GM23338 (cell line): Measurements from ENCODE around the gene ARL4D. TPM values are rescaled to one million over a fixed set of nuclear protein-coding genes. Genes with fewer than 3 reads are reported as not detected.

Experiments
- ATAC-seq: fragments of 200-7000 bp; cut with Tn5 transposase; 3 replicates; pipeline ENCODE4 v1.9.1; 2020
- DNase-seq: peaks from one replicate; pipeline ENCODE4 v3.0.0-alpha.2; 2015; ENCODE audit warnings: low spot score
- H2AFZ ChIP-seq: fragments of 200-600 bp; sonication (generic); 2 replicates; pipeline ENCODE4 v1.8.0; 2016; ENCODE audit warnings: antibody characterized with exemption, mild to moderate bottlenecking, moderate library complexity
- H3F3A ChIP-seq: fragments of 200-600 bp; sonication (generic); replicated peaks from 2 replicates; pipeline ENCODE4 v1.8.0; 2017; ENCODE audit warnings: antibody characterized with exemption, mixed run types, low read depth
- H3K27ac ChIP-seq: fragments of 200-600 bp; sonication (generic); 2 replicates; pipeline ENCODE4 v1.6.1; 2016; ENCODE audit warnings: low read depth
- H3K27me3 ChIP-seq: fragments of 200-600 bp; sonication (generic); 2 replicates; pipeline ENCODE4 v1.8.0; 2016; ENCODE audit warnings: mild to moderate bottlenecking, mixed run types, moderate library complexity; ENCODE audit not compliant: insufficient read depth
- H3K36me3 ChIP-seq: fragments of 200-600 bp; sonication (generic); 2 replicates; pipeline ENCODE4 v1.8.0; 2016; ENCODE audit warnings: mild to moderate bottlenecking; ENCODE audit not compliant: insufficient read depth
- H3K4me1 ChIP-seq: fragments of 200-600 bp; sonication (generic); 2 replicates; pipeline ENCODE4 v1.8.0; 2016; ENCODE audit warnings: mild to moderate bottlenecking, moderate library complexity; ENCODE audit not compliant: insufficient read depth
- H3K4me2 ChIP-seq: fragments of 200-600 bp; sonication (generic); 2 replicates; pipeline ENCODE4 v1.7.1; 2017; ENCODE audit warnings: mixed run types
- H3K4me3 ChIP-seq: fragments of 200-600 bp; sonication (generic); 2 replicates; pipeline ENCODE4 v1.6.1; 2016; ENCODE audit warnings: mixed run types
- H3K79me2 ChIP-seq: fragments of 200-600 bp; sonication (generic); replicated peaks from 2 replicates; pipeline ENCODE4 v1.8.0; 2017; ENCODE audit warnings: mild to moderate bottlenecking; ENCODE audit not compliant: insufficient read depth
- H3K9me2 ChIP-seq: fragments of 200-600 bp; sonication (generic); 2 replicates; pipeline ENCODE4 v1.8.0; 2017; ENCODE audit not compliant: insufficient read depth
- H4K20me1 ChIP-seq: fragments of 200-600 bp; sonication (generic); replicated peaks from 2 replicates; pipeline ENCODE4 v1.8.0; 2017; ENCODE audit warnings: mild to moderate bottlenecking; ENCODE audit not compliant: insufficient read depth
- H3K27ac Mint-ChIP-seq: 2 replicates; pipeline ENCODE4 v1.8.0; 2020; ENCODE audit warnings: inconsistent platforms, mild to moderate bottlenecking, moderate library complexity, mixed read lengths
- H3K27me3 Mint-ChIP-seq: 3 replicates; pipeline ENCODE4 v1.8.0; 2022; ENCODE audit warnings: low read depth, mild to moderate bottlenecking, moderate library complexity, mixed read lengths, inconsistent platforms; ENCODE audit not compliant: insufficient read depth, poor library complexity
- H3K36me3 Mint-ChIP-seq: 3 replicates; pipeline ENCODE4 v1.8.0; 2021; ENCODE audit warnings: low read depth, mild to moderate bottlenecking, inconsistent platforms, moderate library complexity, mixed read lengths
- H3K4me1 Mint-ChIP-seq: 3 replicates; pipeline ENCODE4 v1.8.0; 2020; ENCODE audit warnings: mild to moderate bottlenecking, inconsistent platforms, mixed read lengths
- H3K4me3 Mint-ChIP-seq: 3 replicates; pipeline ENCODE4 v1.8.0; 2021; ENCODE audit warnings: moderate library complexity, mild to moderate bottlenecking, inconsistent platforms, mixed read lengths
- H3K9me3 Mint-ChIP-seq: 3 replicates; pipeline ENCODE4 v1.8.0; 2020; ENCODE audit warnings: moderate library complexity, mild to moderate bottlenecking, inconsistent platforms, mixed read lengths
- CTCF ChIP-seq, 2 experiments: fragments of 200-600 bp in 1 of 2; sonication (generic) in 1 of 2; conservative IDR thresholded peaks; 2 replicates each; pipeline versions ENCODE4 v1.5.1 to v1.6.1; 2016 to 2017; ENCODE audit warnings: antibody characterized with exemption in 2 of 2, low read depth in 2 of 2, mild to moderate bottlenecking in 2 of 2, moderate library complexity in 1 of 2
- EZH2phosphoT487 ChIP-seq: fragments of 200-600 bp; sonication (generic); IDR thresholded peaks from one replicate; pipeline ENCODE4 v1.8.1; 2018; ENCODE audit warnings: antibody characterized with exemption; ENCODE audit not compliant: unreplicated experiment
- NANOG ChIP-seq: IDR thresholded peaks from 2 replicates; pipeline ENCODE4 v1.6.1; 2016; ENCODE audit warnings: antibody characterized with exemption, borderline replicate concordance
- REST ChIP-seq: IDR thresholded peaks from one replicate; pipeline ENCODE4 v1.6.1; 2018; ENCODE audit warnings: antibody characterized with exemption; ENCODE audit not compliant: unreplicated experiment
- STAT1 ChIP-seq: IDR thresholded peaks from one replicate; pipeline ENCODE4 v1.6.1; 2016; ENCODE audit warnings: antibody characterized with exemption; ENCODE audit not compliant: unreplicated experiment
- ZNF114 ChIP-seq: fragments of 250-450 bp; sonication (Bioruptor Pico); IDR thresholded peaks from 2 replicates; pipeline ENCODE4 v1.5.0; 2020; ENCODE audit warnings: mild to moderate bottlenecking, moderate library complexity
- ZNF331 ChIP-seq: fragments of 250-450 bp; sonication (Bioruptor Pico); IDR thresholded peaks from 2 replicates; pipeline ENCODE4 v1.5.0; 2020; ENCODE audit warnings: low read depth, mild to moderate bottlenecking, moderate library complexity
- ZNF462 ChIP-seq: fragments of 250-450 bp; sonication (Bioruptor Pico); IDR thresholded peaks from 2 replicates; pipeline ENCODE4 v1.5.0; 2020; ENCODE audit warnings: mild to moderate bottlenecking, moderate library complexity
- polyA plus RNA-seq: library from polyadenylated mRNA; unstranded; fragments of >200 nt; fragmentation: Nextera tagmentation; extraction: Ambion mirVana; gene quantifications from 2 replicates; pipeline ENCODE4 v1.2.1, GENCODE V29; 2016
- total RNA-seq: library from RNA; depleted of rRNA; stranded (reverse); fragments of >200 nt; shearing (Covaris generic); gene quantifications from 2 replicates; pipeline ENCODE4 v1.2.3, GENCODE V29; 2014

The ARL4D gene
- total and polyA plus RNA-seq, 2 experiments from 2014 or later, result 8.7 to 9.5 TPM

GRCh38 chr17:43360739-43361505 lies 37.9 kb upstream of the ARL4D start:
- H3K27me3 Mint-ChIP-seq, result peaks cover 10% of the 10 kb centered on the region
- Histone ChIP-seq H3K79me2 (no peaks in the 10 kb centered on the region), H3K36me3 (no peaks in the 10 kb centered on the region), H3K4me1 (no peaks in the 10 kb centered on the region), H3K27ac (no peak overlapping the region), H4K20me1 (no peaks in the 10 kb centered on the region), H3K4me3 (no peak overlapping the region), H3K27me3 (no peaks in the 10 kb centered on the region), H3K9me2 (no peaks in the 10 kb centered on the region), H3F3A (no peaks in the 10 kb centered on the region), H2AFZ (no peak overlapping the region), H3K4me2 (no peak overlapping the region)
- ATAC-seq, result no peak
- H3K9me3 Mint-ChIP-seq, result peaks cover 5% of the 10 kb centered on the region; the same call in 1 of the 3 replicates
- TF ChIP-seq REST (no peak), ZNF114 (CRISPR knock-in tag) (no peak), NANOG (no peak), ZNF462 (CRISPR knock-in tag) (no peak), ZNF331 (CRISPR knock-in tag) (no peak), EZH2phosphoT487 (no peak), STAT1 (no peak), CTCF (conservative IDR thresholded peaks at IDR 0.05; ENCODE audit: low read depth in 2 of 2) (no peak)
- no peak overlapping the region for H3K4me3 Mint-ChIP-seq
- H3K27ac Mint-ChIP-seq, result no peak overlapping the region
- H3K36me3 Mint-ChIP-seq, result peaks cover 3% of the 10 kb centered on the region; the same call in 1 of the 3 replicates
- no peak for DNase-seq
- peaks cover 4% of the 10 kb centered on the region; the same call in 2 of the 3 replicates for H3K4me1 Mint-ChIP-seq
